ENCODE data around the gene LRRC7. TPM values are rescaled to one million over a fixed set of nuclear protein-coding genes. Genes with fewer than 3 reads are reported as not detected.

The LRRC7 gene
- total RNA-seq, 3 donors from 2014 or later (not counting 1 experiment from before 2014, with no cell fraction given): not detected

GRCh38 chr1:69824932-69825331, 257.2 kb downstream of the LRRC7 start:
- peaks cover 7% of the 10 kb centered on the region for H3K9me3 ChIP-seq (ENCODE audit: control insufficient read depth, insufficient read depth, low read length)
- no peak overlapping the region for H3K4me3 ChIP-seq (ENCODE audit: low read length)
- no peaks in the 10 kb centered on the region for H3K36me3 ChIP-seq (ENCODE audit: control insufficient read depth, insufficient read depth, low read length)
- TF ChIP-seq CTCF (IDR thresholded peaks at IDR 0.05): no peak
- H3K4me1 ChIP-seq (ENCODE audit: control insufficient read depth, insufficient read depth, low read length): no peaks in the 10 kb centered on the region
- no peaks in the 10 kb centered on the region for H3K4me1 Mint-ChIP-seq
- H3K36me3 Mint-ChIP-seq: peaks cover 18% of the 10 kb centered on the region
- H3K4me3 Mint-ChIP-seq: no peak overlapping the region
- ATAC-seq (no peak), DNase-seq (no peak)
- H3K27me3 ChIP-seq (ENCODE audit: control insufficient read depth, insufficient read depth, low read length): no peaks in the 10 kb centered on the region
- peaks cover 15% of the 10 kb centered on the region in 2 donors for H3K9me3 Mint-ChIP-seq
- intact Hi-C loops (cut with micrococcal nuclease): no loop called here
- H3K27me3 Mint-ChIP-seq (ENCODE audit: low read depth in 2 of 2): no peaks in the 10 kb centered on the region
- H3K27ac ChIP-seq (ENCODE audit: low read length): no peak overlapping the region
- H3K27ac Mint-ChIP-seq: no peak overlapping the region

- no peaks in the 10 kb centered on the region for H3K9me3 ChIP-seq (ENCODE audit: control insufficient read depth, insufficient read depth, low read length)
- H3K27ac ChIP-seq (ENCODE audit: low read length): no peak overlapping the region
- no peak for TF ChIP-seq CTCF (IDR thresholded peaks at IDR 0.05)
- H3K4me1 ChIP-seq (ENCODE audit: control insufficient read depth, insufficient read depth, low read length): no peaks in the 10 kb centered on the region
- intact Hi-C loops (cut with micrococcal nuclease): no loop called here
- Mint-ChIP-seq H3K4me3 (no peak overlapping the region), H3K27me3 (ENCODE audit: low read depth in 2 of 2) (no peaks in the 10 kb centered on the region), H3K9me3 (peaks cover 14 to 16% of the 10 kb centered on the region in 2 donors), H3K27ac (no peak overlapping the region), H3K36me3 (peaks cover 18% of the 10 kb centered on the region), H3K4me1 (no peaks in the 10 kb centered on the region)
- whole genome bisulfite sequencing (ENCODE audit: insufficient coverage): 81% methylated on average over 2 of the region's 2 CpGs
- ATAC-seq: no peak
- H3K4me3 ChIP-seq (ENCODE audit: low read length): no peak overlapping the region
- DNase-seq: no peak
- no peaks in the 10 kb centered on the region for H3K36me3 ChIP-seq (ENCODE audit: control insufficient read depth, insufficient read depth, low read length)
- H3K27me3 ChIP-seq (ENCODE audit: control insufficient read depth, insufficient read depth, low read length): no peaks in the 10 kb centered on the region
These were observed 260.0 kb downstream of the LRRC7 start for GRCh38 chr1:69827732-69828131.

- H3K4me3 ChIP-seq (ENCODE audit: low read length): no peak overlapping the region
- Mint-ChIP-seq H3K4me1 (no peaks in the 10 kb centered on the region), H3K27ac (no peak overlapping the region), H3K27me3 (ENCODE audit: low read depth in 2 of 2) (no peaks in the 10 kb centered on the region), H3K36me3 (no peaks in the 10 kb centered on the region), H3K9me3 (peaks cover 6 to 10% of the 10 kb centered on the region in 2 donors), H3K4me3 (no peak overlapping the region)
- TF ChIP-seq CTCF (IDR thresholded peaks at IDR 0.05): no peak
- DNase-seq (no peak), ATAC-seq (no peak)
- no peaks in the 10 kb centered on the region for H3K4me1 ChIP-seq (ENCODE audit: control insufficient read depth, insufficient read depth, low read length)
- no peaks in the 10 kb centered on the region for H3K9me3 ChIP-seq (ENCODE audit: control insufficient read depth, insufficient read depth, low read length)
- intact Hi-C loops (cut with micrococcal nuclease): no loop called here
- no peaks in the 10 kb centered on the region for H3K36me3 ChIP-seq (ENCODE audit: control insufficient read depth, insufficient read depth, low read length)
- H3K27me3 ChIP-seq (ENCODE audit: control insufficient read depth, insufficient read depth, low read length): no peaks in the 10 kb centered on the region
- WGBS (ENCODE audit: insufficient coverage): 81% methylated on average over 3 of the region's 3 CpGs
- H3K27ac ChIP-seq (ENCODE audit: low read length): no peak overlapping the region
These were observed 265.8 kb downstream of the LRRC7 start for GRCh38 chr1:69833536-69833935.

- Histone ChIP-seq H3K4me3 (ENCODE audit: low read length) (no peak overlapping the region), H3K27me3 (ENCODE audit: control insufficient read depth, insufficient read depth, low read length) (no peaks in the 10 kb centered on the region), H3K27ac (ENCODE audit: low read length) (no peak overlapping the region), H3K36me3 (ENCODE audit: control insufficient read depth, insufficient read depth, low read length) (no peaks in the 10 kb centered on the region), H3K9me3 (ENCODE audit: control insufficient read depth, insufficient read depth, low read length) (no peaks in the 10 kb centered on the region), H3K4me1 (ENCODE audit: control insufficient read depth, insufficient read depth, low read length) (no peaks in the 10 kb centered on the region)
- peaks cover 6 to 10% of the 10 kb centered on the region in 2 donors for H3K9me3 Mint-ChIP-seq
- no peaks in the 10 kb centered on the region for H3K36me3 Mint-ChIP-seq
- ATAC-seq (no peak), DNase-seq (no peak)
- intact Hi-C loops (cut with micrococcal nuclease): no loop called here
- no peak overlapping the region for H3K4me3 Mint-ChIP-seq
- no peak overlapping the region for H3K27ac Mint-ChIP-seq
- no peaks in the 10 kb centered on the region for H3K4me1 Mint-ChIP-seq
- WGBS (ENCODE audit: insufficient coverage): 73% methylated on average over 1 of the region's 2 CpGs
- no peaks in the 10 kb centered on the region for H3K27me3 Mint-ChIP-seq (ENCODE audit: low read depth in 2 of 2)
- TF ChIP-seq CTCF (IDR thresholded peaks at IDR 0.05): no peak
These were observed 266.6 kb downstream of the LRRC7 start for GRCh38 chr1:69834336-69834735.

Data from natural killer cell (primary cell).